AG04450 (cell line): Measurements from ENCODE around the gene SLC17A2. TPM values are rescaled to one million over a fixed set of nuclear protein-coding genes. Genes with fewer than 3 reads are reported as not detected.

Experiments used
- CTCF ChIA-PET: fragments of 300-600, 350-600 bp; formaldehyde crosslinking; extraction: SDS; loops from one replicate; lab custom pipeline; 2022; ENCODE audit warnings: antibody characterized with exemption, inconsistent platforms; lab: Charles Lee
- POLR2A ChIA-PET: fragments of 350-600 bp; formaldehyde crosslinking; extraction: SDS; loops from one replicate; lab custom pipeline; 2021; ENCODE audit warnings: antibody characterized with exemption, inconsistent platforms; lab: Yijun Ruan, JAX
- DNase-seq: peaks from one replicate; pipeline ENCODE4 v3.0.0-alpha.2; 2011; ENCODE audit warnings: low read depth, low spot score
- H3K27ac ChIP-seq: one replicate; pipeline ENCODE4 v1.5.1; 2012; ENCODE audit warnings: low read depth, low read length, control low read depth
- H3K27me3 ChIP-seq: one replicate; pipeline ENCODE4 v1.6.0; 2012; ENCODE audit warnings: low read length; ENCODE audit not compliant: control insufficient read depth, insufficient read depth
- H3K4me3 ChIP-seq: 2 replicates; pipeline ENCODE4 v1.5.1; 2011; ENCODE audit warnings: mild to moderate bottlenecking, low read depth, low read length, control low read depth
- H3K9me3 ChIP-seq: 2 replicates; pipeline ENCODE4 v1.5.1; 2012; ENCODE audit warnings: low read length; ENCODE audit not compliant: control insufficient read depth, insufficient read depth
- CTCF ChIP-seq: IDR thresholded peaks from 2 replicates; pipeline ENCODE4 v1.5.1; 2011; ENCODE audit warnings: low read depth, low read length, control low read depth, inconsistent platforms
- polyA plus RNA-seq: library from polyadenylated mRNA; depleted of rRNA; stranded (reverse); fragments of >200 nt; gene quantifications from 2 replicates; pipeline ENCODE4 v1.2.3, GENCODE V29; 2011

The SLC17A2 gene
- polyA plus RNA-seq, 1 experiment = not detected

DNA sequence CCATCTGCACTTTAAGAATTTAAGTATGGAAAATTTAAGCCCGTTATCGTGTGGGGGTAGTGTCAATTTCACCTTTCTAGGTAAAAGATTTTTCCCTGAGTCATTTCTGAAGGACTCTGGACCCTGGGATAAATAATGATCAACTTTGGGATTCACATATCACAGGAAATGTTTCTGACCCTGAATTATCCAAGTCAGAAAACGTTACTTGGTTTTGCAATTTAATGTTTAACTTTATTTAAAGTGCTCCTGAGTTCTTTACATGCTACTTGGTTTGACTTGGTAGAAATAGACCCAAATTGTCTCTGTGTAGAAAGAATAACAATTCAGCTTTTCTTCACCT is 55.0 kb downstream of the SLC17A2 start:
- Histone ChIP-seq H3K27ac (no peak overlapping the region), H3K27me3 (no peaks in the 10 kb centered on the region), H3K9me3 (no peaks in the 10 kb centered on the region), H3K4me3 (no peak overlapping the region)
- no peak for TF ChIP-seq CTCF
- CTCF ChIA-PET = no interaction called here
- POLR2A ChIA-PET = interaction anchor here (0.5 kb wide), 1 partner anchor 703 kb away, joined by 4 read pairs; no protein-coding TSS in a partner anchor
- no peak for DNase-seq

GRCh38 chr6:25874822-25875562 is 55.5 kb downstream of the SLC17A2 start:
- Histone ChIP-seq H3K4me3 (no peak overlapping the region), H3K27ac (no peak overlapping the region), H3K9me3 (no peaks in the 10 kb centered on the region), H3K27me3 (no peaks in the 10 kb centered on the region)
- no peak for DNase-seq
- POLR2A ChIA-PET = no interaction called here
- no peak for TF ChIP-seq CTCF
- CTCF ChIA-PET = no interaction called here

- ChIA-PET POLR2A (no interaction called here), CTCF (no interaction called here)
- Histone ChIP-seq H3K27me3 (no peaks in the 10 kb centered on the region), H3K27ac (no peak within 1 kb of the TSS), H3K4me3 (no peak within 1 kb of the TSS), H3K9me3 (no peaks in the 10 kb centered on the region)
- no peak for DNase-seq
- TF ChIP-seq CTCF = no peak
Observed at GRCh38 chr6:25874118-25874517, 56.4 kb downstream of the SLC17A2 start, which contains the start of gene SLC17A3. Gene SLC17A3 (minus strand): TSS chr6:25874243. CDS start chr6:25868387, 5,856 bp downstream.

DNA sequence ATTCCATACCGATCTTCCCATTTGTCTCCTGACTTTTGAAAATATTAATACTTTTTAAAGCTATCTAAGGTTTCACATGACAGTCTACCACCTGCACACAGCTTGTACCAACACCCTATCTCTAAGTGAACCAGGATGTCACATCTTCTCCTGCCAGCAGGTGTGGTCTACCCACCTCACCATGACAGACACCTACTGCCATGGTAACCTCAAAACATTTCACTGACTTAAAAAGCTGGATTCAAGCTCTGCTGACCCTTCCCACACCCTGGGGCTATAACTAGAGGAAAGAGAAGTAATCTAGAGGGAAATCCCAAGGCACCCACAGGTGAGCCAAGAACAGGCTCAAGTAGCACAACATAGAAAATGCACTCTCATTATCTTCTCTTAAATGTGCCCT is 57.7 kb downstream of the SLC17A2 start:
- Histone ChIP-seq H3K27ac (no peak overlapping the region), H3K9me3 (no peaks in the 10 kb centered on the region), H3K27me3 (no peaks in the 10 kb centered on the region), H3K4me3 (no peak overlapping the region)
- no peak for TF ChIP-seq CTCF
- ChIA-PET POLR2A (no interaction called here), CTCF (no interaction called here)
- no peak for DNase-seq

- Histone ChIP-seq H3K27me3 (no peaks in the 10 kb centered on the region), H3K27ac (no peak overlapping the region), H3K9me3 (no peaks in the 10 kb centered on the region), H3K4me3 (no peak overlapping the region)
- POLR2A ChIA-PET = no interaction called here
- CTCF ChIA-PET = no interaction called here
- no peak for DNase-seq
- TF ChIP-seq CTCF = no peak
Observed at GRCh38 chr6:25869840-25870239, 60.7 kb downstream of the SLC17A2 start.
